Raji (cell line): ENCODE measurements around the gene URGCP.

Experiments
- POLR2A ChIP-seq: IDR thresholded peaks from 2 replicates; pipeline ENCODE4 v1.6.1; 2011; ENCODE audit warnings: low read depth, low read length, control low read depth; ENCODE audit not compliant: insufficient read depth

URGCP gene

GRCh38 chr7:43869006-43869866 lies 37.2 kb downstream of the URGCP start, which contains the start of gene MRPS24:
TSS of gene MRPS24 (minus strand) at chr7:43869517. CDS start at chr7:43869495, 22 bp downstream.
- peak; percentile 94 for TF ChIP-seq POLR2A

GRCh38 chr7:43868681-43869005 lies 37.8 kb downstream of the URGCP start:
- TF ChIP-seq POLR2A: no peak

- no peak for TF ChIP-seq POLR2A
These were observed 38.2 kb downstream of the URGCP start for GRCh38 chr7:43868181-43868580.

GRCh38 chr7:43865277-43865676 lies 41.1 kb downstream of the URGCP start:
- no peak for TF ChIP-seq POLR2A

- no peak for TF ChIP-seq POLR2A
These were observed 42.3 kb downstream of the URGCP start for GRCh38 chr7:43864126-43864525.

- TF ChIP-seq POLR2A: no peak
These were observed 49.4 kb downstream of the URGCP start for GRCh38 chr7:43856996-43857395.

GRCh38 chr7:43856316-43856715 lies 50.1 kb downstream of the URGCP start:
- no peak for TF ChIP-seq POLR2A

- no peak for TF ChIP-seq POLR2A
These were observed 51.2 kb downstream of the URGCP start for GRCh38 chr7:43855176-43855575.

- TF ChIP-seq POLR2A: no peak
These were observed 54.6 kb downstream of the URGCP start for GRCh38 chr7:43851805-43852204.

GRCh38 chr7:43850348-43851116 lies 55.9 kb downstream of the URGCP start:
- no peak for TF ChIP-seq POLR2A

- no peak for TF ChIP-seq POLR2A
These were observed 57.3 kb downstream of the URGCP start for GRCh38 chr7:43849047-43849446.

- TF ChIP-seq POLR2A: no peak
These were observed 58.9 kb downstream of the URGCP start for GRCh38 chr7:43847496-43847895.

GRCh38 chr7:43844662-43845061 lies 61.7 kb downstream of the URGCP start:
- TF ChIP-seq POLR2A: no peak

GRCh38 chr7:43844257-43844656 lies 62.1 kb downstream of the URGCP start:
- no peak for TF ChIP-seq POLR2A

GRCh38 chr7:43843296-43843695 lies 63.1 kb downstream of the URGCP start:
- TF ChIP-seq POLR2A: no peak

- TF ChIP-seq POLR2A: no peak
These were observed 68.2 kb downstream of the URGCP start for GRCh38 chr7:43838201-43838658.
